OCI-M1 (cell line): Measurements from ENCODE around the gene GATA2.

Experiments
- DNase-seq: peaks from one replicate; lab custom pipeline; 2025; lab: John Stamatoyannopoulos, UW

Gene GATA2

DNA sequence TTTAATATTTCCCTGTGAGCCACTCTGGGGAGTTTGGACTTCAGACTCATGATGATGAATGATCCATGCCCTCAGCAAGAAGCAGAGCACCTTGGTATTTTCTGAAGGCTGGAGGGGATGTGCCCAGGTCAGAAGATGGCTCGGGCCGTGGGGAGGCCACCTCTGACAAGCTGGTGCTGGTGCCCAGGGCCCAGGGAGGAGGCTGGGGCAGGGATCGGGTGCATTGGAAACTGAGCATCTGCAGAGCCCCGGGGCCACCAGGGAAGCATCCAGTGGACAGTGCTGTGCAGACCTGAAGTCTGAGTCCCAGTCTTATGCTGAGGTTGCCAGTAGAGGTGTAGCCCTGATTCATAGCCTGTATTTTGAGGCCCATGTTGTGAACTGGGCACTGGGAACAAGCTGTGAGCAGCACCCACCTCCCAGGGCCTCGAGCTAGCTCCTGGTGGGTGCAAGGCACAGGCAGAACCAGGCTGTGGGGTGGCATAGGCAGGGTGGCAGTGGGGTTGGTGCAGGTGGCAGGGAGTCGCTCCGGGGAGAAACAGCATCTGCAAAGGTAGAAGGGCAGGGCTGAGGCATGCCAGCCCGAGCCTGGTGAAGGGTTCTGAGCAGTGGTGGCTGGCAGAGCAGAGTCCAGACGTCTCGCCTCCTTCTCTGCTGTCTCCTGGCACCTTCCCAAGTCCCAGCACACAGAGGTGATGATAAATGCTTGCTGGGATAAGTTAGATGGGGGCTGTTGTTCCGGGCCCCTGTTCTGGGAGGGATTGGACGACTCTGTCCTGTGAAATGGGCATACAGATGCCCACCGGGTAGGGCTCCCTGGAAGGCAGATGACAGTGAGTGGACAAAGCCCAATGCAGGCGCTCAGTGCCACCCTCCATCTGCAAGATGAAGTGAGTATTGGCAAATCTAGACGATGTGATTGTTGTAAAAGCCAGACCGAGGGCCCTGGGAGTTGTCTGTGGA is 36.9 kb downstream of the GATA2 start:
- peak; percentile 30 for DNase-seq

DNA sequence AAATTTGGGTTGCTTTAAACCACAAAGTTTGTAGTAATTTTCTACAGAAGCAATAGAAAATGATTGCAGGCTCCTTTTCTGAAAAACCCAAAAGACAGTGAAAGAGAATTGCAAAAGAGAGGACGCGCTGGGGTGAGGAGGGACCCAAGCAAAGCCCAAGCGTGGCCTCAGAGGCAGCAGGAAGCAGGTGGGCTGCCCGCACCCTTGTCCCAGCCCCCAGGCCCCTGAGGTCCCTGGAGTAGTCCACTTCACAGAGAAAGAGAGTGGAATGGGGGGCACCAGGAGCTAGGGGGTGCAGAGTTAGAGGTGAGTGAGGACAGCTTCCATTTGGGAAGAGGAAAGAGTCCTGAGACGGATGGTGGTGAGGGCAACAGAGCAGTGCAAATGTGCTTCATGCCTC is 37.9 kb downstream of the GATA2 start:
- DNase-seq = no peak

DNA sequence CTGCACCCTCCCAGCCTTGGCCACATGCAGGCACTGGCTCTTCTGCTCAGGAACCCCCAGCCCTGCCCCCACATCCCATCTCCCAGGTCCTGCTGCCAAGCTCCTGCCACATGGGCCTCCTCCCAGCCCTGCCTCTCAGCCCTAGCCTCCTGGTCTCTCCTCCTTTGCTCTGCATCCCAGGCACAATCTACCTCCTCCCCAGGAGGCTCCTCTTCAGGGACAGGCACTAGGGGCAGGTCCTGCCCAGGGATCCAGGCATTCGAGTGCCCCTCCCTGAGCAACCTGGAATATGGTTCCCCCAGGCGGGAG is 38.7 kb downstream of the GATA2 start:
- DNase-seq = no peak

DNA sequence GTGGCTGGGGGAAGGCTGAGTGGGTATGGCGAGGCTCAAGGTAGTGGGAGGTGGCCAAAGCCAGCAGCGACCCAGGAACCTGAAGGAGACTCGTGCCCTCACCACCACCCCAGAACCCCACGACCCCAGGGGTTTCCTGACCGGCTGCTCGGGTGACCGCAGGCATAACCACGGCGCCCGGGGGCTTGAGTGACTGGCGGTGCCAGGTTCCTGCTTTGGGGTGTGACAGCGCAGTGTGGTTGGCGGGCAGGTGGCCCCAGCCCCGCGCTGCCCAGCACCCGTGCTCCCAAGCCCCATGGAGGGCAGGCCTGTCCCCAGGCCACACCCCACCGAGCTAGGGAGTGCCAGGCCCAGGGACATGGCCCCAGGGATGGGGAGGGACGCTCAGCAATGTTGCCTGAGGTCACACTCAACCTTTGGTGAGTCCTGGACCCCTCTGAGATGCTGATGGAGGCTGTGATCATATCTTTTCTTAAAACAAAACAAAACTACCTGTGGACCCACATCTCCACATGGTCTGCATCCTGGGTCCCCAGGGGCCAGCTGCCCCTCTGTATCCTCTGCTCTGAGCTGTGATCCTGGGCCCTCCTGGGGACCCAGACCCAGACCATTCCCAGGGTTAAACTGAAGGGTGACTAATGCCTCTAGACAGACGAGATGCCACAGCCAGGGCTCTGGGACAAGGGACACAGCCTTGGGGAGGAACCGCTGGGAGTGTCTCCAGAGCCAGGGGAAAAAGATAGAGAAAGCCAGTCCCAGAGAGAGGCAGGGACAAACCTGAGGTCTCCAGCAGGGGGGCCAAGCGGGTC is 39.3 kb downstream of the GATA2 start:
- DNase-seq = no peak

DNA sequence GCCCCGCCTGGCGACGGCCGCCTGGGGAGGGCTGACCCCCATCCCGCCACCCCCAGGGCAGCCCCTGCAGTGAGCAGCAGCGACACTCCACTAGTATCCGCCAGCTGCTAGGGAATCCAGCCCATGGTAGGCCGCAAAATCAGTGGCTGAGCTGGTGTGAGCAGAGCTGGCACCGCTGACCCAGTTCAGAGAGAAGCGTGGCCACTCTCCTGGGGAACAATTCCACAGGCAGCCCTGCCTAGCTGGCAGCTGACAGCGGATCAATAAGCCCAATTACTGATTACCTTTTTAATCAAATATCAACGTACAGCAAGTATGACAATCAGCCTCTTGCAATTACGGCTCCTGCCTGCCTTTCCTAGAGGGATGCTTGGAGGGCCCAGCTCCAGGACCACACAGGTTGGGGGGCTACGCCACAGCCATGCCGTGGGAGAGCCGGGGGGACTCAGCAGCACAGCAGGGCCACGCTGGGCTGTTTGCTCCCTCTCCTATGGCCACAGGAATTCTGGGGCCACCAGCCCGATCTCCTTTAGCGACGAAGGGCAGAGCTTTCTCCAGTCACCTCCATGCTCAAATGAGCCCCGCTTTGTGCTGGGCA is 40.2 kb downstream of the GATA2 start:
- no peak for DNase-seq

DNA sequence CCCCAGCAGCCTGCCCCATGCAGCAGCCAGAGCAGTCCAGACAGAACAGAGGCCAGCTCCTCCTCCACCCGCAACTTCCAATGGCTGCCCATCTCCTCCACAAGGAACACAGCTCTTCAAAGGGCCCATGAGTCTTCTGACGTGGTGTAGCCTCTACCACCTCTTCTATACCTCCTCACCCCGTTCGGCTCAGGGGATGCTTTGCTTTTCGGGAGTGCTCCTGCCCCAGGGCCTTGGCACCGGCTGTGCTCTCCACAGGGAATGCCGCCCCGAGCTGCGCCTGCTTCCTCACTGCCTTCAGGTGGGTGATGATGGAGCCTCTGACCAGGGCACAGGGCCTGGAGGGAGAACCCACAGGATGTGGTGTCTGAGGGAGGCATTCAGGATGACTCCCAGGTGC is 40.9 kb downstream of the GATA2 start:
- no peak for DNase-seq

DNA sequence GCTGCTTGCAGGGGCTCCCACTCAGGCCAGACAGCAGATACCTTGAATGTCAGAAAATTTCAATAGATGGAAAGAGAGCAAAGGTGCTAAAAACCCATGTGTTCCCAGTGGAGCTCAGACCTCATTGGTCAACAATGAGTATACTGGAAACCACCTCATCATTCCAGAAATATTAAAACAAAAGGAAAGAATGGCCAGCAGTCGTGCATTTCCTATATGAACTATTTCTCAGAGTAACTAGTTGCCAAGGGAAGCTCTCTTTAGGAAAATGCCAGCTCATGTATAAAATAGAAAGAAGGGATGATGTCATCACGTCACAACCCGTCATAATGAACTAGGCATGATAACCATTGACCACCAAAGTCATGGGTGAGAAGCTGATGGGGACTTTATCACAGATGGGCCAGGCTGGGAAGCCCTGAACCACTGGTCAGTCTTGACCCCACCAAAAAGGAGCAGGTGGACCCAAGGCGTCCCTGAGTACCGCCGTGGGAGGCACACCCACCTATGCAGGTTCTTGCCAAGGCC is 43.8 kb downstream of the GATA2 start:
- peak; percentile 5 for DNase-seq

DNA sequence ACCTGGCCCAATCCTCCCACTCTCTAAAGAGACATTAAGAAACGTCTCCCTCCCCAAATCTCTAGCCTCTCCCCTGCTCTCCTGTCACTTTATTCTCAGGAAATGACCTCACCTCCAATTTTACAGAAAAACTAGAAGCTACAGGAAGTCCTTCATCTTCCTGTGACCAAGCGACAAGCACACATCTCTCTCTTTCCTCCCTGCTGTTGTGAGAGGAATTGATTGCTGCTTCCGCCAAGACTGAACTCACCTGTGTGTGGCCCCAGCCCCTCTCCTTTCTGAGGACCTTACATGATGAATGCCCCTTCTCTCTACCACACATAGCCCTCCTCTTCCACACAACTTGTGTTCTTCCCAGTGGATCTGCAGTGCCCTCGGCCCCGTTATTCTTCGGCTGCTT is 44.5 kb downstream of the GATA2 start:
- no peak for DNase-seq

DNA sequence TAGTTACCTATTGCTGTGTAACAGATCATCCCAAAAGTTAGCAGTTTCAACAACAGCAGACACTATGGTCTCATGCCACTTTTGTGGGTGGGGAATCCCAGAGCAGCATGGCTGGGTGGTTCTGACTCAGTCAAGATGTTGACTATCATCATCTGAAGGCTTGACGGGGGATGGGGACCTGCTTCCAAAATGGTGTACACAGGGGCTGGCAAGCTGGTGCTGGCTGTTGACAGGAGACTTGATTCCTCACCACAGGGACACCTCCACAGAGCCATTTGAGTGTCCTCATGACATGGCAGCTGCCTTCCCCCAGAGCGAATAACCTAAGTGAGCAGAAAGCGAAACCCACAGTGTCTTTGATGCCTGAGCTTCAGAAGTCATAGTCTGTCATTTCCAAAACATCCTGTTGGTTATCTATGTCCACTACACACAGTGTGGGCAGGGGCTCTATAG is 45.4 kb downstream of the GATA2 start:
- DNase-seq = peak; percentile 13

DNA sequence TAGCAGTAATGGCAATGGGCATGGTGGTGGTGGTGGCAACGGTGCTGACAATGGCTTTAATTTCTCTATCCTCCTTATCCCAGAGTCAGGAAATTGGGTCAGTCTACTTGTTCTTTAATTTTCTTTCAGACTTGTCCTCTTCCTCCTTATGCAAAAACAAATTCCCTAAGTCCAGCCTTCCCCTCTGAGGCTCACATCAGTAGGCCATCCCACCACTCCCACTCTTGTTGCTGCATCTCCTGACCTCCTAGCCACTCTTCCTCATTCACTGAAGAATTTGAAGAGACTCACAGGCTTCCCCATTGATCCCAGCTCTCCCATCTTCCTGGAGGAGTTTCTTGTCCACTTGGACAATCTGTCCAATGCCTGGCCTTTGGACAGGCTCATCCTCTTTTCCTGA is 46.2 kb downstream of the GATA2 start:
- no peak for DNase-seq

DNA sequence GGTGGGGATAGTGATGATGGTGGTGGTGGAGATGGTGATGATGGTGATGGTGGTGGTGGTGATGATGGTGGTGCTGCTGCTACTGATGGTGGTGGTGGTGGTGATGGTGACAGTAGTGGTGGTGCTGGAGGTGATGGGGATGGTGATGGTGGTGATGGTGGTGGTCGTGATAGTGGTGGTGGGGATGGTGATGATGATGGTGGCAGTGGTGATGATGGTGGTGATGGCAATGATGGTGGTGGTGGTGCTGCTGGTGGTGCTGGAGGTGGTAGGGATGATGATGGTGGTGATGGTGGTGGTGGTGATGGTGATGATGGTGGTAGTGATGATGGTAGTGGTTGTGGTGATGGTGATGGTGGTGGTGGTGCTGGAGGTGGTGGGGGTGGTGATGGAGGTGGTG is 47.6 kb downstream of the GATA2 start:
- DNase-seq = no peak

DNA sequence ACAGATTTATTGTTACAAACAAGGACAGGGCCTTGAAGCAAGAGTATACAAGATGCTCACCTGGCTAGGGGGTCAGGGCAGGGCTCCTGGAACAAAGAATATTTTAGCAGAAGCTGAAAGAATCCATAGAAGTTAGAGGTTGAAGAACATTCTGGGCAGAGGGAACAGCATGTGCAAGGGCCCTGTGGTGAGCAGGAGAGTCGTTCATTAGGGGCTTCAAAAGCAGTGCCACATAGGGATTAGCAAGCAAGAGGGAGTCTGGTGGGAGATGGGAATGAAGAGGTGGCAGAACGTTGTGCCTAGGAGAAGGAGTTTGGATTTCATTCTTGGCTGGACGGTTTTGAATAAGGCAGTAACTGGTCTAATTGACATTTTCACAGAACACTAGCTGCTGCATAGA is 49.2 kb downstream of the GATA2 start:
- DNase-seq = no peak

DNA sequence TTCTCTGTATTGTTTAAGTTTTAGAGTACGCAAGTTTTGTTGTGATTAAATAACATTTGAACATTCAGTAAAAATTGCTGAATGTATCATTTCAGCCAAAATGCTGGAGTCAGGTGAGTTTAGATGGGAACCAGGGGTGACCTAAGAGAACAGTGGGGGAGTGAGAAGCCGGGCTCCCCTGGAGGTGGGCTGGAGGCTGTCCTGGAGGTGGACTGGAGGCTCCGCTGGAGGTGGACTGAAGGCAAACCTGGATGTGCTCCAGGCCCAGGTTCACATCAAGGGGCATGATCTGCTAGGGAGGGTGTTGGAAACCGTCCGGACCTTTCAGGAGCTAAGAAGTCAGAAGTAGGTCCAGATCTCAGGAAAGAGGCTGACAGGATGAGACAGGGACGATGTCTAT is 50.1 kb downstream of the GATA2 start:
- DNase-seq = no peak

DNA sequence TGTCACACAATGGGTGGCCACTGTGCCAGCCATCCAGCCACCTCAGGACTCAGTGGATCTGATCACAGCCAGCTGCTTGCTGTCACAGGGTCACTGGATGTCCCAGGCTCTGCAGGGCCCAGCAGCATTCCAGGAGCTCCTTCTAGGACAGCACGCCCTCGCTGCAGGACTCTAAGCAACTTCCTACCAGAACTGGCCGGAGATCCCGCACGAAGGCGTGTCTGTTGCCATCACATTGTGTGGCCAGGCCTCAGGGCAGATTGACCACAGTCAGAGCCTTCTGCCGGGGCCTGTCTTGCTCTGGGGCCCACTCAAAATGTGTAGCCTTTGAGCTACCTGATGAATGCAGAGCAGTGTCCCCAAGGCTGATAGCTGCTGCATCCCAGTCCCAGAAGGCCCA is 50.9 kb downstream of the GATA2 start:
- no peak for DNase-seq

DNA sequence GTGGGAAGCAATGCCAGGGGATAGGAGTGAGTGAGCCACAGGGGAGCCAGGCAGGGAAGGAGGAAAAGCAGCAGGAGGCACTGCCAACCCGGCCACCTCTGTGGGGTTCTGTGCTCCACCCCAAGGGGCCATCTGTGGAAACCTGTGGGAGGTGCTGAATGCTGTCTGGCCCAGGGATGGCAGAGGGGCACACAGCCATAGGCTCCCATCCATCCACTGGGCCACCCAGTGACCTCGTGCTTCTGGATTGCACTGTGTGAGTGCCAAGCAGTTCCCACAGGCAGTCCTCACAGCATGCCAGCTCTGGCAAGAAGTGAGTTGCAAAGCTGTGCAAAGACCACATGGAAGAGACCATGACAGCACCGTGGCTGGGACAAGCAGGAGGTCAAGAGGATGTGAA is 53.8 kb downstream of the GATA2 start:
- DNase-seq = no peak

DNA sequence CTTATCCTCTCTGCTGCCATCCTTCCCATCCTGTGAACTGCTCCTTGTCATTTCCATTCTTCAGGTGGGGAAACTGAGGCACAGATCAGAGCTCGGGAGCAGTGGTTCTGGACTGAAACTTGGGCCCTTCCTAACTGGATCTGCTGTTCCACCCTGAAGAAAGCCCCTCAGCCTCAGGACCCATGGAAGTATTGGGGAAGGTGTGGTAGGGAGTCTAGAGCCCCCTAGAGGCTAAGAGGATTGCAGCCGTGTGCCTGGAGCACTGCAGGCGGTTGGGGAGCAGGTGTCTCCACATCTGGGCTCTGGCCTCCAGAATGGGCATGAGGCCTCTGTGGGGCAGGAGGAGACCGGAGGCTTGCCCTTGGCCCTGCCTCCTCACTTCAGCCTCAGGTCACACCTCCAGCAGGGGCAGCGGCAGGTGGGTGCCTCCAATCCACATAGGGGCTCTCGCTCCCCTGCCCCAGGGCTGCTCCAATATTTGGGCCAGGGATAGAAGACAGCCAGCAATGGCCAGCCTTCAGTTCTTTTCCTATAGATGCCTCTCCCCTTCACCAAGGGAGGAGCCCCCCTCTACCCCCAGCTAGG is 54.4 kb downstream of the GATA2 start:
- DNase-seq = peak; percentile 48

DNA sequence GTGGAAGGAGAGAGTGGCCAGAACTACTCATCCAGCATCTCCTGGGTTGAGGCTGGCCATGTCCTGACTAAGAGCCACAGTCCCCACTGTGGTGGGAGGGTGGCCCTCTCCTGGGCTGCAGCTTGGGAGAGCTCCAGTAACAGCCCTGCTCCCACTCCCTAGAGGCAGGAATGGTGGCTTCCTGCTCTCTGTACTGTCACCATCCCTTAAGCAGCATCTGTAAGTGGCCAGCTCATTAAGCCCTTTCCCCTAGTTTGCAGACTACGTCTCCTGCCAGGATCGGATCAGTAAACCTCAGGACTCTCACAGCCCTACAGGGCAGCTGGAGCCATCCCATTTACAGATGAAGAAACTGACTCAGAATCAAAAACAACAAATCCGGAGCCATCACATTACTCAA is 56.8 kb downstream of the GATA2 start:
- DNase-seq = no peak

DNA sequence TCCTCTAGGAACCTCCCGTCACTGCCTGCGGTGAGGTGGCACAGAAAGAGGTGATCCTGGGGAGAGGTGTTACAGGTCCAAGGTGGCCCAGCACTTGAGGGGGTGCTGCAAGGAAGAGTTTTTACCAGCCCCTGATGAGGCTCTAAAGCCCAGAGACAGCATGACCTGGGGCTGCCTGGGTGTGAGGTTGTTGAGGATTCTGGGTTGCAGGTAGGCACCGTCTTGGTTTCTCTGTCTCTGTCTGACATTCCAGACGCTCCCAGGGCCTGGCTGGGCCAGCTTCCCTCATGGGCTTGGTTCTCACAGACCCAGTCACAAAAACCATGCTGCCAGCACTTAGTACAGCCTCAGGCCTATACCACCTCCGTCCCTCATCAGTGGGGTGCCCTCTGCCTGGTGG is 57.4 kb downstream of the GATA2 start:
- DNase-seq = no peak

DNA sequence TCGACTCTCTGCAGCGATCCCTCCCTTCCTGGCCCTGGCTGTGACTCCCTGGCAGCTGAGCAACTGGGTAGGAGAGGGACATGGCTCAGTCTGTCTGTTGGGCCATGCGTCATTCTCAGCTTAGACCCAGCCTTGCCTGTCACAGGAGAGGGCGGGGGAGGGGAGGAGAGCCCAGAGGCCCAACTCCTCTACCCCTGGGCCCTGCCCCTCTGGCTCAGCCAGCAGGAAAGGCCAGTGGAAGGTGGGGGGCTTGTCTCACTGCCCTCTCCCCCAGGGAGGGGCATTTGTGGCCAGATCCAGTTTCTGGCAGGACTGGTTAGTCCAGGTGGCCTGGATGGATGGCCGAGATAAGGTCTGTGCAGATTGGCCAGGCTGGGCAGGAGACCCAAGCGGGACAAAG is 57.9 kb downstream of the GATA2 start:
- peak; percentile 9 for DNase-seq

DNA sequence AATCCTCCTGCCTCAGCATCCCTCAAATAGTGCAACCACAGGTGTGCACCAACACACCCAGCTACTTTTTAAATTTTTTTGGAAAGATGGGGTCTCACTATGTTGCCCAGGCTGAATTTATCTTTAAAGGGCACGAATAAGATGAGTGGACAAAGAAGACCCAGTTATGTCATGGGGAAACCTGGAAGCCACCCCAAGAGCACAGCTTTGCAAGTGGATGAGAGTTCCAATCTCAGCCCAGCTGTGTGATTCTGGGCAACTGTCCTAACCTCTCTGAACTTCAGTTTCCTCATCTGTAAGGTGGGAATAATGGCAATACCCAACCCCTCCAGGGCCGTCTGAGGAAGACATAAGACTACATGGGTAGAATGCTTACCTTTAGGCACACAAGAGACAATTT is 58.5 kb downstream of the GATA2 start:
- DNase-seq = no peak

DNA sequence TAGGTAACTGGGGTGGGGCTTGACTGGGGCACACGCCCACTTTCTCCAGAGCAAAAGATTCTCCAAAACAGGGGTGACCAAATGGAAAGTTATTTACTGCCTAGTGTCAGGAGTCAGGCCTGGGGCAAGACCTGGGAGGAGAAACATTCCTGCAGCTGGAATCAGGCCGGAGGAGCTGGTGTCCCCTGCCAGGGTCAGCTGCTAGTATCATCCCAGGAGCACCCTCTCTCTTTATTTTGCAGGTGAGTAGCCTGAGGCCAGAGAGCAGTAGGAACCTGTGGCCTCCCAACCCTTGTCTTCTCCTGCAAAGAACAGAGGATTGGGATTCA is 59.2 kb downstream of the GATA2 start:
- no peak for DNase-seq
